GM18951 (cell line): Measurements from ENCODE around the gene GRIN2C.

Experiments used
- POLR2A ChIP-seq: IDR thresholded peaks from 4 replicates; pipeline ENCODE4 v1.6.1; 2011; ENCODE audit warnings: mild to moderate bottlenecking; ENCODE audit not compliant: insufficient read length, insufficient read depth; ENCODE audit errors: extremely low read depth
- in situ Hi-C: fragments of 300-500 bp; cut with MboI; formaldehyde crosslinking; loops from one replicate; pipeline ENCODE4 v1.12.0; 2022; ENCODE audit warnings: low sequenced_read_pairs, mixed read lengths, inconsistent platforms; ENCODE audit not compliant: unreplicated experiment

The GRIN2C gene

DNA sequence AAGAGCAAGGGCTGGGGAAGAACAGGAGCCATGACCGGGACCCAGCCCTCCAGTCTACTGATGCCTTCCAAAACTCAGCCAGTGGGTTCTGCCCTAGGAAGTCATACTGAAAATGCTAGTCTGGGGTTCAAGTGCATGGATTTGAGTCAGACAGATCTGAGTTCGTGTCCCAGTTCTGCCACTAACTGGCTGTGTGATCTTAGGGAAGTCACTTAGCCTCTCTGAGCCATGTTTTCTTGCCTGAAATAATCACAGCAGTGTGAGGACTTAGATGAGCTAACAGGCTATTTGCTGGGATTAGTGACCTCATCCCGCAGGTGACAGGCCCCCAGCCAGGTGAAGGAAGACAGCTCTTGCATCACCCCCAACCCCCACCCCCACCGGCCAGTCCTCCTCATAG is 4.4 kb downstream of the GRIN2C start:
- in situ Hi-C loops, result no loop called here
- no peak for TF ChIP-seq POLR2A

- in situ Hi-C loops, result no loop called here
- no peak for TF ChIP-seq POLR2A
Measured at GRCh38 chr17:74854792-74855191, 4.9 kb downstream of the GRIN2C start.

DNA sequence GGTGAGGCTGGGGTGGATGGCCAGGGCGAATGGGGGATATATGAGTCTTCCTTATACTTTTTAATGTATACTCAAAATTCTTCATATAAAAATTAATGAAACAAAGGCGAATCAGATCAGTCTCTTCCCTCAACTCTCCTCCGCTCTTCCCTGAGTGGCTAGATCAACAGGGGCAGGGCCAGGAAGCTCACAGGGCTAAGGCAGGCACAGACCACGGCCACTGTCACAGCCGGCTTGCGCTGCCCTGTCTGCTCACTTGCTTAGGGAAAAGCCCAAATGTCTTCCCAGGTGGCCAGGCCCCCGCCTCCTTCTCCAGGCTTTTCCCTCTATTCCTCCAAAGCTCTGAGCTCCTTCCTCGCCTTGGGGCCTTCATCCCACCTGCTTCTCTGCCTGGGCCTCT is 6.0 kb downstream of the GRIN2C start:
- in situ Hi-C loops, result no loop called here
- TF ChIP-seq POLR2A, result no peak

- TF ChIP-seq POLR2A, result no peak
- in situ Hi-C loops, result no loop called here
Measured at GRCh38 chr17:74853048-74853397, 6.7 kb downstream of the GRIN2C start.

DNA sequence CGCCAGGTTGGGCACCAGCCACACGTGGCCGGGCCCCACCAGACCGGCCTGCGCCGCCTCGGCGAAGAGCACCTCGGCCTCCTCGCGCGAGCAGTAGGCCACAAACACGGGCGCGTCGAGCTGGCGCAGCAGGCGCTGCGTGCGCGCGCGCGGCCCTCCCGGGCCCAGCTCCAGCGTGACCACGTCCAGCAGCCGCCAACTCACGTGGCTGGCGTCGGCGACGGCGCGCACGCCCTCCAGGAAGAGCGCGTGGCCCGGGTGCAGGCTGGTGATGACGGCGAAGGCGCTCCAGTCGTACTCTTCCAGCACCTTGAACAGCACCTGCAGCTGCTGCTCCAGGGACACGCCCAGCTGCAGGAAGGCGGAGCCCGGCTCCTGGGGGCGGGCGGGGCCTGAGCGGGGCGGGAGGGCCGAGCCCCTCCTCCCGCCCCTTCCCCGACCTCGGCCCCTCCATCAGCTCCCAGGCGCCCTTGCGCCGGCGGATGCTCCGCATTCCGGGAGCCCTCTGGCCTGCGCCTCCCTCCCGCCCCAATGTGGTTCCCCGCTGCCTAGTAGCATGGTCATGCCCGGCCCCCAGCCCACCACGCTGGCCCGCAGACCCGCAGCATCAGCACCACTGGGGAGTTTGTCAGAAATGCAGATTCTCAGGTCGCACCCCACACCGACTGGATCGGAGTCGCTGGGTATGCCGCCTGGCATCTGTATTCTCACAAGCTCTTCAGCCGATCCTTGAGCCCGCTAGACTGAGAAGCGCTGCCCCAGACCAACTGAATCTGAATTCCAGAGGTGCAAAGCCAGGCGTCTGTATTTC is 7.2 kb downstream of the GRIN2C start:
- TF ChIP-seq POLR2A, result no peak
- in situ Hi-C loops, result no loop called here

GRCh38 chr17:74851612-74852236 is 8.0 kb downstream of the GRIN2C start:
- no peak for TF ChIP-seq POLR2A
- in situ Hi-C loops, result no loop called here

DNA sequence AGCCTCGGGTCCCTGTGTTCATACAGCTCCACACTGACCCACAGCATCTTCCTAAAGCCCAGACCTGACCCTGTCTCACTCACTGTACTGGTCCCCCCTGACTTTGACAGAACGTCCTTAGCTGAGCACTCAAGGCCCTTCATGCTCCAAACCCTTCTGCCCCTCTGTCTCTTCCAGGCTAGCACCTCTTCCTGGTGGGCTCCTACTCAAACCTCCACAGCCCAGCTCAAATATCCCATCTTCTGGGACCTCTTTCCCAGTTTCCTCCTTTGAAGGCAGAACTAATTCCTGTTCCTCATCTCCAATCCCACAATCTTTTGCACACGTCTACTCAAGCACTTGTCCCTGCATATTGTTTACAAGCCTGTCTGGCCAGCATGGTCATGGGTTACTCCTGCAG is 8.8 kb downstream of the GRIN2C start:
- in situ Hi-C loops, result no loop called here
- TF ChIP-seq POLR2A, result no peak

- in situ Hi-C loops, result no loop called here
- TF ChIP-seq POLR2A, result no peak
Measured at GRCh38 chr17:74850310-74850709, 9.4 kb downstream of the GRIN2C start.

GRCh38 chr17:74848656-74849399 is 10.9 kb downstream of the GRIN2C start:
- no peak for TF ChIP-seq POLR2A
- in situ Hi-C loops, result no loop called here

- in situ Hi-C loops, result no loop called here
- TF ChIP-seq POLR2A, result no peak
Measured at GRCh38 chr17:74846621-74847020, 13.1 kb downstream of the GRIN2C start.

DNA sequence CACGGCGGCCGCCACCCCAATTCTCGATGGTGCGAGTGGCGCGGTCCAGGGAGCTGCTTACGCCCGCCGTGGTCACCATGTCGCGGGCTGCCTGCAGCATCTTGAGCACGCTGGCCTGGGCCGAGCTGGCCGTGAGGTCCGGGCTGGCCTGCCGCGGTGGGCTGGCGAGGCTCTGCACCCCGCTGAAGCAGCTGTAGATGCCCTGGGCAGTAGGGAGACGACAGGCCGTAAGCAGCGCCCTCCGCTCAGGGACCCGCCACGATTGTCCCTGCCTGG is 16.4 kb downstream of the GRIN2C start:
- in situ Hi-C loops, result no loop called here
- no peak for TF ChIP-seq POLR2A

- in situ Hi-C loops, result no loop called here
- no peak for TF ChIP-seq POLR2A
Measured at GRCh38 chr17:74842599-74843351, 16.9 kb downstream of the GRIN2C start.

DNA sequence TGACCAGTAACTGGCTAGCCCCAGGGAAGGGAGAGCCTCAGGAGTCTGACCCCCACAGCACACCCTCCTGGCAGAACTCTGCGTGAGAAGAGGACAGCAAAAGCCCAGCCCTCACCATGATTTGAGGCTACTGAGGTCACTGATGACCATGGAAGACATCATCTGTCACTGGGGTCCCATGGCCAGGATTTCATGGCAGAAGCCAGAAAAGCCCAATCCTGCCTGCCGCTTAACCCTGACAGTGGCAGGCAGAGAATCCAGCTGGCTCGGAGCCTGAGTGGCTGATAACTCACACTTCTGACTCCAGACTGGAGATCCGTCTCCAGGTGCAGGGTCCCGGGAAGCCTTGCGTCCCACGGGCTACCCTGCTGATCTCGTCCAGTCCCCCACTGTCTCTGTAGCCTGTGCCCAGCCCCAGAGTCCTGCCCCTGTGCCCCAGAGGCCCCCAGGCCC is 17.5 kb downstream of the GRIN2C start:
- in situ Hi-C loops, result no loop called here
- TF ChIP-seq POLR2A, result no peak
